Right lobe of liver (tissue), 6 donors: Measurements from ENCODE around the gene PCSK6. TPM values are rescaled to one million over a fixed set of nuclear protein-coding genes. Genes with fewer than 3 reads are reported as not detected.
A peak's percentile ranks its signal among the peaks of the same experiment; 100 is the strongest.

Experiments
- ATAC-seq, 4 donors: fragments of 200-7000 bp; cut with Tn5 transposase; one replicate each; pipeline ENCODE4 v1.9.1; 2020; ENCODE audit warnings: mild to moderate bottlenecking in 4 of 4, moderate library complexity in 4 of 4
- DNase-seq, 3 donors: peaks; one replicate each; pipeline ENCODE4 v3.0.0-alpha.2; 2020
- H3K27ac ChIP-seq, 3 donors: fragments of 200-600 bp; one replicate each; pipeline ENCODE4 v1.8.0; 2022
- H3K27me3 ChIP-seq, 2 donors: fragments of 200-600 bp; one replicate each; pipeline ENCODE4 v1.8.0; 2022
- H3K36me3 ChIP-seq, 4 donors: fragments of 200-600 bp; sonication (generic) in 1 of 4; one replicate each; pipeline versions ENCODE4 v1.5.1 to v1.8.0; 2017 to 2022; ENCODE audit warnings: control low read depth in 1 of 4
- H3K4me1 ChIP-seq, 4 donors: fragments of 200-600 bp; sonication (generic) in 1 of 4; one replicate each; pipeline versions ENCODE4 v1.5.1 to v1.8.0; 2017 to 2022; ENCODE audit warnings: control low read depth in 1 of 4
- H3K4me3 ChIP-seq, 3 donors: fragments of 200-600 bp; one replicate each; pipeline ENCODE4 v1.8.0; 2022
- H3K9me3 ChIP-seq, 4 donors: fragments of 200-600 bp; sonication (generic) in 1 of 4; one replicate each; pipeline versions ENCODE4 v1.5.1 to v1.8.0; 2017 to 2022; ENCODE audit warnings: control low read depth in 1 of 4
- POLR2A ChIP-seq: fragments of 450-650 bp; IDR thresholded peaks from one replicate; pipeline ENCODE4 v1.6.1; 2017; ENCODE audit warnings: antibody characterized with exemption, mild to moderate bottlenecking
- WGBS: methylation state at CpG from one replicate; pipeline ENCODE4 v1.1.6; 2018; ENCODE audit warnings: low coverage, low lambda C conversion rate; ENCODE audit not compliant: insufficient coverage; ENCODE audit errors: missing lambda C conversion rate; 5-methylcytosine and 5-hydroxymethylcytosine counted together
- intact Hi-C, 2 donors: fragments of 100-400 bp; cut with DNase I; formaldehyde crosslinking; loops; one replicate each; pipeline versions ENCODE4 v1.11.2 to v1.14.1; 2022
- total RNA-seq, 6 experiments: library from RNA; depleted of rRNA in 2 of 6; stranded (reverse); fragments of >200 nt in 2 of 6; fragmentation: NEBNext Ultra II Directional in 3 of 6; extraction: Animal tissue kit (Norgen Biotek cat#: 25700) in 3 of 6; gene quantifications; one replicate each; pipeline versions ENCODE4 v1.1.0 to v1.2.4, GENCODE V29; 2016 to 2023
- TF ChIP-seq, protein P1 (sequence below), 4 donors: fragments of 200-600 bp in 3 of 4; fragments of 450-650 bp in 1 of 4; IDR thresholded peaks; one replicate each; pipeline versions ENCODE4 v1.5.1 to v1.8.0; 2016 to 2022; ENCODE audit warnings: antibody characterized with exemption in 4 of 4, mild to moderate bottlenecking in 2 of 4
- donor health status: DM: no; HTN: yes; CAD: no.
- donor health status: DM: no; HTN: no; CAD: no.
- donor health status: DM: no; HTN: no; CAD: no.
- donor health status: DM: no; HTN: yes; CAD: no.
- donor health status: DM: no; HTN: yes; CAD: no.

PCSK6 gene
- total RNA-seq, 6 experiments from 2014 or later: 165 to 218 (median 207) TPM

DNA sequence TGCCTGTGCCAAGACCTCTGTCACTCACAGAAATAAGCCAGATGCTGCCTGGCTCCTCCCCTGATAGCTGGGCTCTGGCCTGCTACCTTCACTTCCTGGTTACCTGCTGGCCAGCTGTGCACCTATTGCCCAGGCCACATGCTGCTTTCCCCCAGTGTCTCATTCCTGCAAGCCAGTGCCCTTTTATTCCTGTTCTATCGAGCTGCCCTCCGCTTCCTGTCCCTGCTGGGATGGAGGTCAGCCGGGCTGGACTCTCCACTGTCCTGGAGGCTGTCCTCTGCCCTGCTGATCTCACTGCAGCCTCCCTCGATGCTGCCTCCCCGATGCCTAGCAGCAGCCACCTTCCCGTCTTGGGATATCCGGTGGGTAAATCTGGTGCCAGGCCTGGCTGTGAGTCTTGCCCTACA, 157.4 kb downstream of the PCSK6 start:
- intact Hi-C loops: no loop called here
- WGBS: no CpG with 5 or more reads among the region's 7 CpGs
- TF ChIP-seq, protein P1, sequence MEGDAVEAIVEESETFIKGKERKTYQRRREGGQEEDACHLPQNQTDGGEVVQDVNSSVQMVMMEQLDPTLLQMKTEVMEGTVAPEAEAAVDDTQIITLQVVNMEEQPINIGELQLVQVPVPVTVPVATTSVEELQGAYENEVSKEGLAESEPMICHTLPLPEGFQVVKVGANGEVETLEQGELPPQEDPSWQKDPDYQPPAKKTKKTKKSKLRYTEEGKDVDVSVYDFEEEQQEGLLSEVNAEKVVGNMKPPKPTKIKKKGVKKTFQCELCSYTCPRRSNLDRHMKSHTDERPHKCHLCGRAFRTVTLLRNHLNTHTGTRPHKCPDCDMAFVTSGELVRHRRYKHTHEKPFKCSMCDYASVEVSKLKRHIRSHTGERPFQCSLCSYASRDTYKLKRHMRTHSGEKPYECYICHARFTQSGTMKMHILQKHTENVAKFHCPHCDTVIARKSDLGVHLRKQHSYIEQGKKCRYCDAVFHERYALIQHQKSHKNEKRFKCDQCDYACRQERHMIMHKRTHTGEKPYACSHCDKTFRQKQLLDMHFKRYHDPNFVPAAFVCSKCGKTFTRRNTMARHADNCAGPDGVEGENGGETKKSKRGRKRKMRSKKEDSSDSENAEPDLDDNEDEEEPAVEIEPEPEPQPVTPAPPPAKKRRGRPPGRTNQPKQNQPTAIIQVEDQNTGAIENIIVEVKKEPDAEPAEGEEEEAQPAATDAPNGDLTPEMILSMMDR (IDR thresholded peaks at IDR 0.05): no peak
- TF ChIP-seq POLR2A: no peak
- Histone ChIP-seq H3K4me3 (no peak overlapping the region), H3K27ac (no peak overlapping the region), H3K4me1 (no peaks in the 10 kb centered on the region), H3K27me3 (no peaks in the 10 kb centered on the region), H3K9me3 (no peaks in the 10 kb centered on the region), H3K36me3 (peaks cover 0 to 45% (median 7%) of the 10 kb centered on the region in 4 donors)
- DNase-seq (peak in 1 of 3 donors; percentile 13), ATAC-seq (peak in 2 of 4 donors; percentile 3 to 9)

DNA sequence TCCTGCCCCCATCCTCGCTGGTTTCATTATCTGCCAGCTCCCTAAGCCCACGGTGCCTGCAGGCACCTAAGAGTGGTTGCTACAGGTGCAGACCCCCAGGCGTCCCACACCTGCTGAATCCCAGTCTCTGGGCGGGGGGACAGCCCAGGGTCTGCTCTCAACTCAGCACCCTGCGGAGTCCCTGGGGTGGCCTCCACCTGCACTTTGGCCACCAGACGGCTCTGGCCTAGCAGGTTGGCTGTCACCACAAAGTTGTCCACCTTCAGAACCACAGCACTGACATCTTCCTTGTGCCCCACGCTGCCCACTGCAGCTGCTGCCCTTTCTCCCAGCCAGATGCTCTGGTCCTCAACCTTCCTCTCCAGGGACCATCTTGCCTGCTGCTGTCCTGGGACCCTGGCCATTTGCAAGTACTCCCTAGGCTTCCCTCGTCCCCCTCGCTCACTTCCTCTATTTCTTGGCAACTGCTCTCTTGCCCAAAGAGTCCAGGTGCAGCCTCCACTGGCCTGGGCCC, 159.6 kb downstream of the PCSK6 start:
- Histone ChIP-seq H3K27ac (no peak overlapping the region), H3K27me3 (no peaks in the 10 kb centered on the region), H3K9me3 (no peaks in the 10 kb centered on the region), H3K4me3 (no peak overlapping the region), H3K4me1 (peaks cover 0 to 16% (median 5%) of the 10 kb centered on the region in 4 donors), H3K36me3 (peaks cover 0 to 40% (median 11%) of the 10 kb centered on the region in 4 donors)
- TF ChIP-seq, protein P1 (IDR thresholded peaks at IDR 0.05): no peak
- TF ChIP-seq POLR2A: no peak
- DNase-seq: peak in 1 of 3 donors; percentile 14
- intact Hi-C loops: no loop called here
- no peak for ATAC-seq
- WGBS: 71% methylated on average over 4 of the region's 9 CpGs

DNA sequence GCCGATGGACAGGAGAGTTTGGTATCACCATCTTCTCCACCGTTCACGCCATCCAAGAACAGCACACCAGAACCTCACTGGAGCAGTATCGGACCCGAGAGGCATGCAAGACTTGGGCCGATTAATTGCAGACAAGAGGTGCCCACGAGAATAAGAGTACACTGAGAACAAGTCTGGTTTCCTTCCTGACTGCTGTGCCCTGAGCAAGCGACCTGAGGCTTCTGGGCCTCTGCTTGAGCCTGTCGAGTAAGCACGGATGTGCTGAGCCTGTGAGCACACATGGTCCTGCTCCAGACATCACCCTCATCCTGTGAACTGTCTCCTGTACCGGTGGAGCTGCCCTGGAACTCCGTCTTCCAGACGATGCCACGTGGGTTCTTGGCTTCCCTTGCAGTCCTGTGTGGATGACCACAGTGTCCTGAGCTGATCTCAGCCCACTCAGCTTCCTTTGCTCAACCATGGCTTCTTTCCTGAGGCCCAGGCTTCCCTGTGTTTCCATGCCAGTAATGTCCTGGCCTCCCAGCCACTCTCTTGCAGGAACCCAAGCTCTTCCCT, 160.1 kb downstream of the PCSK6 start:
- Histone ChIP-seq H3K36me3 (peaks cover 0 to 40% (median 11%) of the 10 kb centered on the region in 4 donors), H3K4me3 (no peak overlapping the region), H3K9me3 (no peaks in the 10 kb centered on the region), H3K27me3 (no peaks in the 10 kb centered on the region), H3K4me1 (peaks cover 0 to 20% (median 7%) of the 10 kb centered on the region in 4 donors), H3K27ac (no peak overlapping the region)
- DNase-seq (peak in 1 of 3 donors; percentile 15), ATAC-seq (no peak)
- WGBS: no CpG with 5 or more reads among the region's 14 CpGs
- no peak for TF ChIP-seq POLR2A
- TF ChIP-seq, protein P1 (IDR thresholded peaks at IDR 0.05): no peak
- intact Hi-C loops: no loop called here

GRCh38 chr15:101328001-101328400, 161.5 kb downstream of the PCSK6 start:
- no peaks in the 10 kb centered on the region for H3K9me3 ChIP-seq
- 84% methylated on average over 12 of the region's 14 CpGs for WGBS
- ATAC-seq (no peak), DNase-seq (peak in 1 of 3 donors; percentile 20)
- H3K27me3 ChIP-seq: no peaks in the 10 kb centered on the region
- TF ChIP-seq, protein P1 (IDR thresholded peaks at IDR 0.05): no peak
- no peak for TF ChIP-seq POLR2A
- intact Hi-C loops: no loop called here
- no peak overlapping the region for H3K27ac ChIP-seq
- H3K4me1 ChIP-seq: peaks cover 0 to 24% (median 7%) of the 10 kb centered on the region in 4 donors
- peaks cover 0 to 40% (median 13%) of the 10 kb centered on the region in 4 donors for H3K36me3 ChIP-seq
- H3K4me3 ChIP-seq: no peak overlapping the region
